NCI-H460 (cell line): Measurements from ENCODE around the gene YIPF4. TPM values are rescaled to one million over a fixed set of nuclear protein-coding genes. Genes with fewer than 3 reads are reported as not detected.
"Not testable (repeated sequence)": the region's sequence is repeated elsewhere in the genome, so short reads cannot be mapped to it uniquely, and the experiment has no call there.

Experiments
- DNase-seq: peaks from one replicate; pipeline ENCODE4 v3.0.0-alpha.2; 2016; ENCODE audit warnings: low read depth; ENCODE audit errors: extremely low read depth
- total RNA-seq: library from RNA; depleted of rRNA; stranded (reverse); fragments of >200 nt; shearing (Covaris generic); gene quantifications from 2 replicates; pipeline ENCODE4 v1.2.3, GENCODE V29; 2014; rRNA removed

The YIPF4 gene
- total RNA-seq, 1 experiment from 2014 or later, result 53.3 TPM

DNA sequence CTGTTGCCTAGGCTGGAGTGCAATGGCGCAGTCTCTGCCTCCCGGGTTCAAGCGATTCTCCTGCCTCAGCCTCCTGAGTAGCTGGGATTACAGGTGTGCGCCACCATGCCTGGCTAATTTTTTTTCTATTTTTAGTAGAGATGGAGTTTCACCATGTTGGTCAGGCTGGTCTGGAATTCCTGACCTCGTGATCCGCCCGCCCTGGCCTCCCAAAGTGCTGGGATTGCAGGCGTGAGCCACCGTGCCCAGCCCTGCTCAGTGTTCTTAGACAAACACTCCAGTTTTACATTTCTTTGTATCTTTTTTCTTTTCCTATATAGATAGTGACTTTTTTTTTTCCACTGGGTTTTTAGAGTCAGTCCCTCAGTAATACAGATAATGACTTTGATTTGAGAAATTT is 86.6 kb downstream of the YIPF4 start:
- not testable (repeated sequence) for DNase-seq

DNA sequence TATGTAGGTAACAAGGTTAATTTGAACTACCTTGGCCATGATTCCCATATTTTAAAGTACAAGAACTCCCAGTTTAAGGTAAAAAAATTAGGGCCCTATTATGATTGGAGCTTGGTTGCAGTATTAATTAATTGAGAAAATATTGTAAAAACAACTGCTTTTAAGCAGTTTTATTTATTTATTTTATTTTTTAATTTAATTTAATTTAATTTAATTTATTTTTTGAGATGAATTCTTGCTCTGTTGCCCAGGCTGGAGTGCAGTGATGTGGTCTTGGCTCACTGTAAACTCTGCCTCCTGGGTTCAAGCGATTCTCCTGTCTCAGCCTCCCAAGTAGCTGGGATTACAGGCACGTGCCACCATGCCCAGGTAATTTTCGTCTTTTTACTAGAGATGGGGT is 88.0 kb downstream of the YIPF4 start:
- not testable (repeated sequence) for DNase-seq

Other genes starting within 250 kb of the YIPF4 start
- gene DPY30, start 238.1 kb upstream of the YIPF4 start, total RNA-seq, result 92.5 and 107 TPM in 2 replicates
- 39.1 and 40.5 TPM in 2 replicates for gene SPAST, start 214.3 kb upstream of the YIPF4 start, total RNA-seq
- gene SLC30A6, start 112.0 kb upstream of the YIPF4 start, total RNA-seq, result 44.6 and 45.5 TPM in 2 replicates
- gene NLRC4, start 13.0 kb upstream of the YIPF4 start, total RNA-seq, result 0.07 TPM in 1 of 2 replicates, not detected in the other
- 52.4 and 72.7 TPM in 2 replicates for gene BIRC6, start 79.1 kb downstream of the YIPF4 start, total RNA-seq